SJCRH30 (cell line): ENCODE measurements around the gene SIPA1L3. TPM values are rescaled to one million over a fixed set of nuclear protein-coding genes. Genes with fewer than 3 reads are reported as not detected.
"Not testable (repeated sequence)": the region's sequence is repeated elsewhere in the genome, so short reads cannot be mapped to it uniquely, and the experiment has no call there.

Experiments used
- DNase-seq, 2 experiments: peaks; one replicate each; pipeline ENCODE4 v3.0.0-alpha.2; 2015 to 2020
- H3K27ac ChIP-seq: fragments of 250-450 bp; sonication (Bioruptor Pico); 2 replicates; pipeline ENCODE4 v1.5.1; 2020; ENCODE audit warnings: mild to moderate bottlenecking, moderate library complexity
- H3K27me3 ChIP-seq: fragments of 250-450 bp; sonication (Bioruptor Pico); 2 replicates; pipeline ENCODE4 v1.5.1; 2020; ENCODE audit warnings: mild to moderate bottlenecking, moderate library complexity
- H3K36me3 ChIP-seq: fragments of 250-450 bp; sonication (Bioruptor Pico); 2 replicates; pipeline ENCODE4 v1.5.1; 2020; ENCODE audit warnings: mild to moderate bottlenecking, moderate library complexity
- H3K4me1 ChIP-seq: fragments of 250-450 bp; sonication (Bioruptor Pico); 2 replicates; pipeline ENCODE4 v1.5.1; 2020; ENCODE audit warnings: mild to moderate bottlenecking, moderate library complexity
- H3K4me3 ChIP-seq: fragments of 250-450 bp; sonication (Bioruptor Pico); 2 replicates; pipeline ENCODE4 v1.5.1; 2020; ENCODE audit warnings: mild to moderate bottlenecking, moderate library complexity
- H3K9me3 ChIP-seq: fragments of 250-450 bp; sonication (Bioruptor Pico); replicated peaks from 2 replicates; pipeline ENCODE4 v1.5.1; 2020; ENCODE audit warnings: mild to moderate bottlenecking, moderate library complexity
- total RNA-seq: library from RNA; depleted of rRNA; stranded (reverse); fragments of >200 nt; shearing (Covaris generic); gene quantifications from 2 replicates; pipeline ENCODE4 v1.2.3, GENCODE V29; 2014

Gene SIPA1L3
- total RNA-seq, 1 experiment from 2014 or later, result 19.8 TPM

DNA sequence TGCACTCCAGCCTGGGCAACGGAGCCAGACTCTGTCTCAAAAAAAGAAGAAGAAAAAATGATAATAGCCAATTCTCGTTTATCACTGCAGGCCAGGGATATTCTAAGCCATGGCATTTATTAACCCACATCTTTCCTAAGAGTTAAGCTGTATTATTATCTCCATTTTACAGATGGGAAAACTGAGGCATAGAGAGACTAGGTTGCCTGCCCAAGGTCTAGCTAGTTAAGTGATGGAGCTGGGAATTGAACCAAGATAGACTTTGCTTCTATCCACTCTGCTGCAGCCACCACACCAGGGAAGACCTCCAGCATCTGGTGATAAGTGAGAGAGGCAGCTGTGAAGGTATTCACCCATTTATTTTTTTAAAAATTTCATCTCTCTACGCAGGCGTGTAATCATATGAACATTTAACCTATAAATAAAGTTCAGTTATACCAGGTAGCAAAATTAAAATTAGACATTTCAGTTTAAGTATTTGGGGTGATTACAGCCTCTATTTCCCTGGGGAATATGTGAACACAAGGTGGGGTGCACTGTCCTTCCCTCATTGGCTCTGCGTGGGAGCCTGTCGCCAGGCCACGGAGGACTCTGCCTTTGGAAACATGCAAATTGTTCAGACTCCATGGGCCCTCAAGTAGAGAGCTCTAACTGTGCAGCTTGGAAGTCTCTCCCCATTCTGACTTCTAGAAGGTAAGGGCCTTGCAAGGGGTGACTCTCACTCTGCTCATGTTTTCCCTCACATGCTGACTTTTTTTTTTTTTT lies 157.8 kb downstream of the SIPA1L3 start:
- no peaks in the 10 kb centered on the region for H3K27me3 ChIP-seq
- no peak overlapping the region for H3K4me3 ChIP-seq
- no peaks in the 10 kb centered on the region for H3K9me3 ChIP-seq
- peak overlapping the region; percentile 76; the same call in 1 of the 2 replicates for H3K27ac ChIP-seq
- H3K36me3 ChIP-seq, result no peaks in the 10 kb centered on the region
- peaks cover 25% of the 10 kb centered on the region for H3K4me1 ChIP-seq
- no peak for DNase-seq

DNA sequence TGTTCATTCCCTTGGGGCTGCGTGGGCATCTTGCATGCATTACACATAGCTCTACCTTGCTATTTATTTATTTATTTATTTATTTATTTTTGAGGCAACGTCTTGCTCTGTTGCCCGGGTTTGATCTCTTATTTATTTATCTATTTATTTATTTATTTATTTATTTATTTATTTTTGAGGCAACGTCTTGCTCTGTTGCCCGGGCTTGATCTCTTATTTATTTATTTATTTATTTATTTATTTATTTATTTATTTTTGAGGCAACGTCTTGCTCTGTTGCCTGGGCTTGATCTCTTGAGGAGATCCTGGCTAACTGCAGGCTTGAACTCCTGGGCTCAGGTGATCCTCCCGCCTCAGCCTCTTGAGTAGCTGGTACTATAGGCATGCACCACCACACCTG lies 158.8 kb downstream of the SIPA1L3 start:
- not testable (repeated sequence) for H3K36me3 ChIP-seq

DNA sequence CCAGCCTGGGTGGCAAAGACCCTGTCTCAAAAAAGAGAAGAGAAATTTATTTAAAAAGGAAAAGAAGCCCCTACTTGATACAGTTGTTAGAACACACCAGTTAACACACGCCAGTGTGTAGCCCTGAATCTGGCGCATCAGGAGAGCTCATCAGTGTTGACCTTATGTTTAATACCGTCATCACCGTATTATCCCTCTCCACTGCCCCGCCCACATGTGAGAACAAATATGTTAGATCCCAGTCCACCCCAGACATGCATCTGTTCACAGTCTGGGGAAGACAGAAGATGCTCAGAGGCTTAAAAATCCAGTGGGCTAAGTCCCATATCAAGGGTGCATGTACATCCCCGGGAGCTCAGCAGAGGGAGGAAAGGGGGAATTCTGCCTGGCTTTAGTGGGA lies 161.8 kb downstream of the SIPA1L3 start:
- Histone ChIP-seq H3K36me3 (no peaks in the 10 kb centered on the region), H3K9me3 (no peaks in the 10 kb centered on the region), H3K4me1 (peaks cover 11% of the 10 kb centered on the region; the same call in 1 of the 2 replicates), H3K27me3 (no peaks in the 10 kb centered on the region), H3K27ac (no peak overlapping the region), H3K4me3 (no peak overlapping the region)
- DNase-seq, result no peak

More for the DNA sequence above, 158.8 kb downstream of the SIPA1L3 start:
- peaks cover 25% of the 10 kb centered on the region for H3K4me1 ChIP-seq
- H3K4me3 ChIP-seq, DNase-seq, H3K9me3 ChIP-seq, H3K27ac ChIP-seq, H3K27me3 ChIP-seq: not testable (repeated sequence)

DNA sequence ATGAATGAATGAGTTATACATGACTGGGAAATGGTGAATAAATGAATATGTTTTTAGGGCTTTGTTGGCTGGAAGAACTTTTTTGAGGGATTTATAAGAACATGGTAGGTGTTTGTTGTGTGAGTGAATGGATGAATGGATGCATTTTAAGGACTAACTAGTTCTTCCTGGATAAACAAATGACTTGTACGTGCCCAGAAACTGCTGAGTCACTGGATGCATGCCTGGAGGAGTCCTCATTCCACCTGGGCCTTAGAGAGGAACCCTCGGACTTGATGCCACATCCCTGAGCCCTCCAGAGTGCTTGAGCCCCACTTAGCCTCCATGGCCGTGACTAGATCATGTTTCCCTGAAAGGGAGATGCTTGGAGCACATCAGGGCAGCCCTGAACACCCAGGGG lies 163.6 kb downstream of the SIPA1L3 start:
- Histone ChIP-seq H3K27ac (no peak overlapping the region), H3K9me3 (no peaks in the 10 kb centered on the region), H3K27me3 (no peaks in the 10 kb centered on the region), H3K4me1 (peaks cover 4% of the 10 kb centered on the region; the same call in 1 of the 2 replicates), H3K4me3 (no peak overlapping the region), H3K36me3 (no peaks in the 10 kb centered on the region)
- no peak for DNase-seq

DNA sequence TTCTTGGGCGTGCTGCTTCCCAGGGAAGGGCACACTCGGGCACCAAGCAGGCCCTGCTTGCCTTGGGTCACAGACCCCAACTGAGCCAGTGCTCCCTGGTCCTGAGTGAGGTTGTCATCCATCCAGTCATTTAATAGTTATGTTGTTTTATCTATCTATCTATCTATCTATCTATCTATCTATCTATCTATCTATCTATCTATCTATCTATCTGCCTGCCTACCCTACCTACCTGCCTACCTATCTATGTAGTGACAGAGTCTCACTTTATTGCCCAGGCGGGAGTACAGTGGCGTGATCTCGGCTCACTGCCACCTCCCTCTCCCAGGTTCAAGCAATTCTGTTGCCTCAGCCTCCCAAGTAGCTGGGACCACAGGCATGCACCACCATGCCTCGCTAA lies 164.0 kb downstream of the SIPA1L3 start:
- H3K27me3 ChIP-seq, DNase-seq, H3K27ac ChIP-seq: not testable (repeated sequence)

GRCh38 chr19:38071647-38072046 lies 164.6 kb downstream of the SIPA1L3 start:
- H3K36me3 ChIP-seq, result no peaks in the 10 kb centered on the region
- no peaks in the 10 kb centered on the region for H3K27me3 ChIP-seq
- H3K27ac ChIP-seq, result no peak overlapping the region
- H3K4me3 ChIP-seq, result no peak overlapping the region
- peaks cover 4% of the 10 kb centered on the region; the same call in 1 of the 2 replicates for H3K4me1 ChIP-seq
- DNase-seq, result no peak
- H3K9me3 ChIP-seq, result 0 out of 2 replicates have a peak, but pooled peaks cover 1% of the 10 kb centered on the region

More for the DNA sequence above, 164.0 kb downstream of the SIPA1L3 start:
- H3K9me3 ChIP-seq, H3K4me1 ChIP-seq, H3K4me3 ChIP-seq, H3K36me3 ChIP-seq: not testable (repeated sequence)

DNA sequence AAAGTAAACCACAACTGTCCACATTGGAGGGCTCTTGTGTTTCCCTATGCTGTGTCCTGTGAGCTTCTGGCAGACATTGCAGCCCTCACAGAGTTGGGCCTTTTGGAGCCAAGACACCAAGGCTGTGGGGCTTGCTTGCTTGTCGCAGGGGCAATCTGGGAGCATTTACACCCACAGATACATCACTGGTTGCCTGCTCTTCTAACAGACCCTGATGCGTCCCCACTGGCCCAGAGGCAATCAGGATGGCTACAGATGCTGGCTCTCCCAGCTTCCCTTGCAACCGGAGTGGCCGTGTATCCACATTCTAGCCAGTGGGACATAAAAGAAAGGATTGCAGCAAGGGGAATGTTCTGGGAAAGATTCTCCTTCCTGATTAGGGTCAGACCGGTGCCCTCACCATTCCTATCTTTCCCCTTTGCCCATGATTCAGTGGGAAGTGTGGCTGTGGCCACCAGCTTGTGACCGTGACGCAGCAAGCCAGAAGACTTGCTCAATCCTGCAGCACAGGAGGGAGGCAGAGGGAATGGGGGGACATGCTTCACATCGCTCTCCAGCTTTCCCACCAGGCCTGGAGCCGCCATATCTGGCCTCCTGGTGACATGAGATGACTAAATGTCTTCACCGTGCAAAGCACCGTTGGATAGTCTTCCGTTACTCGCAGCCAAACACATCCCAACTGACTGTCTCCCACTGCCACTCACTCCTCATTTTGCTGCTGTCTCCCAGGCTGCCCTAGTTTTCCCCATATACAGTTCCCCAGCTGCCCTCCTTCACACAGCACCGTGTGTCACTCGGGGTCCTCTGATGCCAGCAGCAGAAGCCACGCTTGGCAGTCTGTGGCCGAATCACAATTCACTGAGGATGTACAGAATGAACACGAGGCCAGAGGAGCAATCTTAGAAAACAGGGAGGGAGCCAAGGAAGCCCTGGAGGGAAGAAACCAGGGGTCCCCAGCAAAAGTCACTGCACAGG lies 166.1 kb downstream of the SIPA1L3 start:
- Histone ChIP-seq H3K4me1 (peaks cover 4% of the 10 kb centered on the region; the same call in 1 of the 2 replicates), H3K9me3 (0 out of 2 replicates have a peak, but pooled peaks cover 3% of the 10 kb centered on the region), H3K27me3 (no peaks in the 10 kb centered on the region), H3K36me3 (no peaks in the 10 kb centered on the region), H3K4me3 (no peak overlapping the region), H3K27ac (no peak overlapping the region)
- no peak for DNase-seq

DNA sequence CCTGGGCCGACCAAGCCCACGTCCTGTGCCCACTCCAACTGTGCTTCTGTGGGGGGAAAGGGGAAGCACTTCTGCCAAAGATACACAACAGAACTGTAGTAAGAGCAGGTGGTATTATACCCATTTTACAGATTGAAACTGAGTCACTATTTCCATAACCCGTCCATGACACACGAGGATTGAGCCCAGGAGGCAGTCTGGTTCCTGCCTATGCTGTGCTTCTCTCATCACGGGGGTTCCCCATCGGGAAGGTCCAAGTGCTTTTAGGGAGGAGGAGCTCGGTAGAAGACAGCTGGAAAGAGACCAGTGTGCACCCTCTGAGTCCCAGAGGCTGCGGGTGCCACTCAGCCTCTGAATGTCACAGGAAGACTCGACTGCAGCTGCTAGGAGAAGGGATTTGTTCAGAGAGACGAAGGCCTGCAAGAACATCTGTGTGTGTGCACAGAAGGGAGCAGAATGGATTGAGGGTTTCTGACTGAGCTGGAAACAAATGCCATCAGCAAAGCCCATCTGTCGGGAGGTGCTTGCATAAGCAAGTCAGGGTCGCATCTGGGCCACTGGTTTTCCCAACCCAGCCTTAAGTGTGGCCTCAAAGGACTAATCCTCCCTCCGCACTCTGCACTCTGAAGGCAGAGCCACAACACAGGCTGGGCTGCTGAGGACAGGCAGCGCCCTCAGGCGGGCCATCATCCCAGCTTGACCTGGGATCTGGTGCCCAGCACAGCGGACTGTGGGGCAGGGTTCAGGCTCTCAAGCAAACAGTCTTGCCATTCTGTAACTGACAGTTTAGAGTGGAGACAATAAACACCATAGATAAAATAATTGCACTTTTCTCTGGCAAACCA lies 167.1 kb downstream of the SIPA1L3 start:
- Histone ChIP-seq H3K9me3 (0 out of 2 replicates have a peak, but pooled peaks cover 3% of the 10 kb centered on the region), H3K27ac (no peak overlapping the region)
- peak; percentile 87 to 90 for DNase-seq

GRCh38 chr19:38076337-38076736 lies 169.3 kb downstream of the SIPA1L3 start:
- Histone ChIP-seq H3K9me3 (0 out of 2 replicates have a peak, but pooled peaks cover 5% of the 10 kb centered on the region), H3K27me3 (no peaks in the 10 kb centered on the region), H3K4me3 (no peak overlapping the region), H3K27ac (no peak overlapping the region), H3K36me3 (0 out of 2 replicates have a peak, but pooled peaks cover 2% of the 10 kb centered on the region), H3K4me1 (peaks cover 11% of the 10 kb centered on the region; the same call in 1 of the 2 replicates)
- no peak for DNase-seq

More for the DNA sequence above, 167.1 kb downstream of the SIPA1L3 start:
- Histone ChIP-seq H3K4me1 (peaks cover 4% of the 10 kb centered on the region; the same call in 1 of the 2 replicates), H3K36me3 (no peaks in the 10 kb centered on the region), H3K27me3 (no peaks in the 10 kb centered on the region), H3K4me3 (no peak overlapping the region)

DNA sequence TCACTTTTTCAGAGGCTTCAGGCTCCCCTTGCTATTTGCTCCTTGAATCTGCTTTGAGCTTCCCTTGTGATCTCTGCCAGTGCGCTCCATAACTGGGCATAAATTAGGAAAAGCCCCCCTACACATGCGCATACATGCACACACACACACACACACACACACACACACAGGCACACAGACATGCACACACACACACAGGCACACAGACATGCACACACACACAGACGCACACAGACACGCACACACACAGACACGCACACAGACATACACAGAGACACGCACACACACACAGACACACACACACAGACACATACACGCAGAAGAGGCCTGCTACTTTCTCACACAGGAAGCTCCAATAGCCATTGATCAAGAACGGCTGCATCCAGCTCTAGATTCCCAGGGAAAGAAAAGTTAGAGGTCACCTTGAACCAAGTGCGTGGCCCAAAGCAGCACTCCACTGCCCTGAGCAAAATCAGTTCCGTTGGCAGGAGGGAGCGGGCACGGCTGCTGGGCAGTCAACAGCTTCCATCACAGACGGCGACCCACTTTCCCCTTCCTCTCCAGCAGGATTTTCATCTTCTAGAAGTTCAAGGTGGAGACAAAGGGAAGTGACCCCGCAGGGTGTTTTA lies 171.4 kb downstream of the SIPA1L3 start:
- H3K27me3 ChIP-seq, result no peaks in the 10 kb centered on the region
- H3K4me3 ChIP-seq, result no peak overlapping the region
- 0 out of 2 replicates have a peak, but pooled peaks cover 8% of the 10 kb centered on the region for H3K9me3 ChIP-seq
- DNase-seq, result no peak
- no peak overlapping the region for H3K27ac ChIP-seq
- H3K4me1 ChIP-seq, result peaks cover 11% of the 10 kb centered on the region; the same call in 1 of the 2 replicates
- H3K36me3 ChIP-seq, result peaks cover 8% of the 10 kb centered on the region

DNA sequence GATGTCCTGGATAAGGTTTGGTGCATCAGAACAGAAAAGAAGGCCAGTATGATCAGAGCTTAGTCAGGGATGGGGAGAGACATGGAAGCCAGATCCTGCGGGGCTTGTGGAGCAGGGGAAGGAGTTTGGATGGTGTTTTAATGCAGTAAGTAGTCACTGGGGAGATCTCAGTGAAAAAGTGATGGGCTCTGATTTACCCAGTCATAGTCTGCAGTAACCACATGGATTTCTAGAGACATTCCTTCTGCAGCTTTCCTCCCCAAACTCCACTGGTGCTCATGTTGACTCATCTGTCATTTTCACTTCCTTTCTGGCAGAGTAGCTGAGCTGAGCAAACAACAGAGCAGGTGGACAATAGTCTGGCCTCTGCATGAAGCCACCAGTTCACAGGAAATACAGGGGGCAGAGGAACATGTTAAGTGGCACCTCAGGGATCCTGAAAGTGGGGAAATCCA lies 172.9 kb downstream of the SIPA1L3 start:
- DNase-seq, result peak; percentile 52 to 70
- no peak overlapping the region for H3K4me3 ChIP-seq
- 0 out of 2 replicates have a peak, but pooled peaks cover 8% of the 10 kb centered on the region for H3K9me3 ChIP-seq
- peaks cover 10% of the 10 kb centered on the region for H3K36me3 ChIP-seq
- H3K27ac ChIP-seq, result no peak overlapping the region
- H3K27me3 ChIP-seq, result no peaks in the 10 kb centered on the region
- H3K4me1 ChIP-seq, result peaks cover 7% of the 10 kb centered on the region; the same call in 1 of the 2 replicates

- Histone ChIP-seq H3K27me3 (no peaks in the 10 kb centered on the region), H3K9me3 (0 out of 2 replicates have a peak, but pooled peaks cover 6% of the 10 kb centered on the region), H3K27ac (no peak overlapping the region), H3K36me3 (peaks cover 12% of the 10 kb centered on the region), H3K4me3 (no peak overlapping the region), H3K4me1 (peaks cover 7% of the 10 kb centered on the region; the same call in 1 of the 2 replicates)
- no peak for DNase-seq
Measured at GRCh38 chr19:38081547-38082255, 174.7 kb downstream of the SIPA1L3 start.
